Right forelimb (tissue), 1 donor: ENCODE measurements around the gene DENND4B.

Source experiments
- DNase-seq: peaks from one replicate; pipeline ENCODE4 v3.0.0-alpha.2; 2018

Gene DENND4B

DNA sequence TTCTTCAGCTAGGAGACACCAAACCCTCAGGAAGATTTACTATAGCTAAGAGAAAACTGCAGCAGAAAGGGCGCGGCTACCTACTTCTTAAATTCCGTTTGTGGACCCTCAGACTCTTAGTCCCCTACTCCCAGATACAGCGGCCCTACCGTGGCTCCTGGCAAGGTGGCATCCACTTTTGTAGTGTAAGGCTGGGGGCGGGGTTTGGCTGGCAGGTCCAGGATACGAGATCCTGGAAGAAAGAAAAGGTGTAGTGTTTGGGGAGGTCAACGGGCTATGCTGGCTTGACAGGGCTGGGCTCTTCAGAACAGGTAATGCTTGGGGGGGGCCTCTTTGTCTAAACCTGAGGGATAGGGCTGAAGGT is 21.5 kb upstream of the DENND4B start:
- no peak for DNase-seq

DNA sequence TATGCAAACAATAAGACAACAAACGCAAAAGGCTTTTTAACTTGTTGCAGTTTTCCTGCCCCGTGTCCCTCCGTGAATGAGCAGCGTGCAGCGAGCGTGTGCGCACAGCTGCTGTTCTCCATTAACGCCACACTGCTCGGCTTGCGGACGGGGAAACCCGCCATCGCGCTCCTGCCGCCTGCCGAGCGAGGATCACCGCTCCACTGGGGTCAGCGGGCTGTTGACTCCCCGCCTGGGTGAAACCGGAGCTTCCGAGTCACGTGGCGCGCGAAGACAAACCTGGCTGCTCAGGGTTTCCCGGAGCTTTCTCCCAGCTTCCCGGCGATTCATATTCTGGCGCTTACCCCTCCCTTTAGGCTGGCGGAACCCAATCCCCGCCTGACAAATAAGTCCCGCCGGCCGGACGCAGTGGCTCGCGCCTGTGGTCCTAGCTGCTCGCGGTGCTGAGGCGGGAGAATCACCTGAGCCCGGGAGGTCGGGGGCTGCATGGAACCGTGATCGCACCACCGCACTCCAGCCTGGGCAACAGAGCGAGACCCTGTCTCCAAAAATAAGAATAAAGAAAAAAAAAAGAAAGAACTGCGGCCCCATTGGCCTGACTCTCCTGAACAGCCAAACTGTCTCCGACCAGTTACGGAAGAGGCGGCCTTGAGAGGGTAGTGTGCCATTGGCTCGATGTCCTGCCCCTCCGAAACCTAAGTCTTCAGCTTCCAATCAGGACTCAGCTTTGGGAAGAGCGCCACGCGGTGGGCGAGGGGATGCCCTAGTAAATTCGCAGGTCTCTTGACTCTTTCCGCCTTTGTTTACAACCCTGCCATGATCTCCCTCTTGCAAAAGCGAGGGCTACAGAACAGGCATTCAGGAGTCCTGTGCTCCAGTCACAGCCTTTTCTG is 20.8 kb upstream of the DENND4B start, which contains the start of gene CREB3L4:
Gene CREB3L4 (plus strand): TSS at position 796 of the 893 bp plus-strand sequence. CDS start 624 bp downstream, outside the sequence.
- DNase-seq, result peak; percentile 92

DNA sequence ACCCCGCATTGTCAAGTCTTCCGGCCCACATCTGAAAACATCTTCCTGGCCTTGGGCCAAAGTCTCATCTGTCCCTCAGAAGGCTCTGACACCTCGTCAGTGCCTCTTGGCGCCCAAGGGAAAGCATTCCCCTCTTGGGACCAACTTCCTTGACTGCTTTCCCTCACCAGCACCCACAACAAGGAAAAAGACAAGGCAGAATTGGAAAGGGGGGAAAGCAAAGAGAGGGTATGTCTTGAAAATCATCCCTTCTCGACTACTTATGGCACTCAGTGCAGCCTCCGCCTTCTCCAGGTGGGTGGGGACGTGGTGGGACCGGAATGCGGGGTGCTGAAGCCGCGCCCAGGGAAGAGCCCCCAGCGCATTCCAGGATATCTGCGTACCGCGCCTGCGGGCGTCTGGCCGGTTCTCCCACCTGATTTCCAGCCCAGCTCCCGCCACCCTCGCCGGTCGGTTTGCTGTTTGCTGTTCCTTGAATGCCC is 17.4 kb upstream of the DENND4B start:
- DNase-seq, result peak; percentile 68

DNA sequence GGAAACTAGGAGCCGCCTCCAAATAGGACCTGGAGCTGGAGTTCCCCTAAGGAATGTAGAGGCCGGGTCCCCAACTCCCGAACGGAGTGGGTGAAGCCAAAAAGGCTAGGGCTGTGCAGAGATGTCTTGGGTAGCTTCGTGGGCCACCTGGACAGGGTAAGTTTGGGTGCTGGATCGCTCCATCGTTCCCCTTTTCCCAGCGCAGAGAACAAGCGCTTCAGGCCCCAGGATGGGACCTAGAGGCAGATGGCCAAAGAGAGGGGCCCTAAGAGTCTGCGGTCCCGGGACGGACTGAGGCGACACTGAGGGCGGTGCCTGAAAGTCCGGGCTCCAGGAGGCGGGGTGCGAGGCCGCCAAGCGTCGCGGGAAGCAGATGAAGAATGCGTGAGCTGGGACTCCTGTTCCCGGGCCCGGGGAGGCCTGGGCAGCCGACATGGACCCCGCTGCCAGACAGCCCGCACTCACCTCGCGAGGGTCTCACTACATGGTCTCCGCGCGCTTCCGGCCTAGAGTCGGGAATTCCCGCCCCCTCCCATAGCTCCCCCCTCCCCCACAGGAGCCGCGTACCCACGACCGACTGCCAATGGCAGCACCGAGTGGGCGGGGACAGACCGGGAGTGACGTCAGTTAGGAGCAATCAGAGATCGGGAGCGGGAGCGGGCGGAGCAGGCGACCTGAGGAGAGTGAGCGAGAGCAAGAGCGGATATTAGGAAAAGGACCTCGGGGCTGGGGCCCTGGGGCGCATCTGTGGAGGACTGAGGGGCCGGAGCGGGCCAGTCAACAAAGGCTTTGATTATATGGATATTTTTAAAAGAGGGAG is 16.7 kb upstream of the DENND4B start, which contains the start of gene SLC39A1:
Gene SLC39A1 (minus strand): TSS at position 508 of the 820 bp plus-strand sequence. CDS start 822 bp downstream, outside the sequence.
- DNase-seq, result peak; percentile 99

DNA sequence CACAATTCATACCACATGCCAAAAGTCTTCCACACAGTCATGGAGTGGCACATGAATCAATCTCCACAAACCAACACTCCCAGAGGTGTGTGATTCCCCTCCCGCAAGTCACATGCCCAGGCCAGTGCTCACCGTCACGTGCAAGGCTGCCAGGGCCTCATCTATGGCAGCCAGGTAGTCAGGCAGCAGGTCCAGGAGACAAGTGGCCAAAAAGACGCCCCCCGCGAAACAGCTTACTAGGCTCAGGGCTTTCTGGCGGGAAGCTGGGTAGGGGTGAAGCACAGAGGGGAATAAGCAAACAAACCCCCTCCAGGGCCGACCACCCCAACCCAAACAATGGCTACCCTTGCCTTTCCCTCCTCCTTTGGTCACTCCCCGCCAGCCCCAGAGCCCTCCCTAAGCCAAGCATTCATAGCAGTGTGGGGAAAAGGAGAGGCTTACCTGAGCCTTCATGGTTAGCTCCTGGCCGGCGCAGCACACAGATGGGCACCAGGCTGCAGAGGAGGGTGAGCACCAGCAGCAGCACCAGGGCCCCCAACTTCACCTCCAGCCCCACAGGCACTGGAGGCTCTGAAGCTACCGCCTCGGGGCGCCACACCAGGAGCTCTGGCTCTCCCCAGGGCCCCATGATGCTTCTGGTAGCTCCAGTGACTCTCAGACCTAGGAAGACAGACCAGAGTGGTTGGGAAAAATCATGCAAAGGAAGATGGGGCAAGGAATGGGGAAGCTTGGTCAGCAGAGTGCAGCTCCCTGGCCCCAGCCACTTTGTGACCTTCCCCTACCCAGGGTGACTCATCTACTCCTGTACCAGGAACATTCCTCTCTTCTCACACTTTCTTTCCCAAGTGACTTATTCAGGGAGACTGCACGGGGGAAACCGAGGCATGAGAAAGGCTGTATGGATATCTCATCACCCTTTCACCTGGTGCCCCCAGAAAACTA is 15.8 kb upstream of the DENND4B start:
- DNase-seq, result peak; percentile 41

DNA sequence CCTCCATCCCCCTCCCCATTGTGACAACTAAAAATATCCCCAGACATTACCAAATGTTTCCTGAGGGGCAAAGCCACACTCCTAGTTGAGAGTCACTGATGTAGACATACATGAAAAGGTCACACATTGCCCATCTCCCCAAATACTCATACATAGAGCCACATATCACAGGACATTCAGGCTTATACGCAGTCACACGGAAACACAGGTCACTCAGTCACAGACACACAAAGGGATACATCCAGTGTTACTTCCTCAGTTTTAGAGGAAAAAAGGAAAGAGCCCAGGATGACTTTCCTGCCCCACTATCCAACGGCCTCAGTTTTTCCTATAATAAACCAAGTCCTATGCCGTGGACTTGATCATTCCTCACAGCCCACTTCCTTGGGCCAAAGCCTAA is 14.9 kb upstream of the DENND4B start:
- no peak for DNase-seq

DNA sequence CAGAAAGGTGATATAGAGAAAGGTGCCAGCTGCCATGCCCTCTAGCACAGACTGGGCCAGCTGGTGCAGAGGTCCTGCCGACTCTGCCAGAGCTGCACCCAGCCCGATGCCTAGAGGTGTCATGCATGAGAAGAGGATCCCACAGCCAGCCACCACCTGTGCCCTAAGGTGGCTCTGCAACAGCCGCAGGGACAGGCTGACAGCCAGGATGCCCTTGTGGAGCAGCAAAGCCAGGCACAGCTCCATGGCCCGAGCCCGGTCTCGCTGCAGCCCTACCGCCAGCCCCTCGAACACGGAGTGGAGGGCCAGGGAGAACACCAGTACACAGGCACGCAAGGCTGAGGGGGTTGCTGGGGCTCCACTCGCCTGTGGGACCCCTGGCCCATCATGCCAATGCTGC is 13.7 kb upstream of the DENND4B start:
- no peak for DNase-seq

DNA sequence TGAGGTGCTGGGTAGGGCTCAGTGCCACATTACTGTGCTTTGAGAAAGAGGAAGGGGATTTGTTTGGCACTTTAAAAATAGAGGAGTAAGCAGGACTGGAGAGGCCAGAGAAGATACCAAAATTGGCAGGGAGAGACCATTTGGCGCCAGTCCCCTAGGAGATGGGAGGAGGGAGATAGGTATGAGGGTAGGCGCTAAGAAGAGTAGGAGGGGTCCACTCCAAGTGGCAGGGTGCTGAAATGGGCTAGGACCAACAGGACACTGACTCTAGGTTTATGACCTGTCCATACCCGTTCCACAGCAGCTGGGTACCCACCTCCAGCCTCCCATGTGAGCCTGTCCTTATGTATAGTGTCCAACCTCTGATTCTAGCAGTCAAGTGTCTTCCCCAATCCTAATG is 12.9 kb upstream of the DENND4B start:
- DNase-seq, result no peak

DNA sequence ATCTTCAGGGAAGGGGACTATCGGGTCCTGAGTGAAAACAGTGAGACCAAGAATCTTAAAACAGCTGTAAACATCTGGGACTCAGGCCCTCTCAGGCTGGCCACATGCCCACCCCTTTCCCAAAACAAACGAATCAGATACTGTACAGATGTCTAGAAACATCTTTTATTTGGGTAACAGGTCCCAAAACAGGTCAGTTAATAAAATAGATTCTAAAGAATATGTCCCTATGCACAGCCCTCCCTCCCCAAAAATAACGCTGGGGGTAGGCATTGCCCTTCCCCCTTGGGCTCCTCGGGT is 12.4 kb upstream of the DENND4B start:
- DNase-seq, result no peak

DNA sequence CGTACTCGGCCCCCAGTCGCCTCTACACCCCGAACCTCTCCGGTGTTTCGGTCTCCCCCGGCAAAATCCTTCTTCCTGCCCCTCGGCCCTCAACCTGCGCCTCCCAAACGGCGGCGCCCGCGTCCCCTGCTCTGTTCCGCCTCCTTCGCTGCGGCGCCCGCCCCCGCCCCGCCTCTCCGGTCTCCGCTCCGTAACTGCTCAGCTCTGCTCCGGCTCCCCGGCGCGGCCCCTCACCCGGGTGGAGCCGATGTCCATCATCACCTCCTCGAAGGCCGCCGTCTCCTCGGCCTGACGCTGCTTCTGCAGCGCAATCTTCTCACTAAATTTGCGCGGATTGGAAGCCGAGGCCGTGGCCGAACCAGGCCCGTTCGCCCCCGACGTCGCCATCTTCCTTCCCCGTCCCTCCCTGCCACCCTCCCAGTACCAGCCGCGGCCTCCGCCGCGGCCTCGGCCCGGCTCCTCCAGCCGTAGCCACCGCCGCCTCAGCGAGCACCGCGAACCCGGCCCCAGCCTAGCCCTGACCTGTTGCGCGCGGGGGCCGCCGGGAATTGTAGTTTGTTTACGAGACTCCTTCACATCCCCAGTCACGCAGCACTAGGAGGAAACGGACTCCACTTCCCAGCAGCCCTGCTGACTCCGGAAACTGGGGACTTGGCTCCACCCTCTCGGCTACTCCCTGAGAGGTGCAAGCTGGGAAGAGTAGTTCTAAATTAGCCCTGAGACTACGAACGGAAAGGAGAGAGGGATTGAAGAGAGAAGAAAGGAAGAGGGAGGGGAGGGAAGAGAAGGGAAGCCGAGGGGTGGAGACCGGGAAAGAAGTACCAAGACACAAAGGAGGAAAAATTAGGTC is 11.8 kb upstream of the DENND4B start, which contains the start of gene CRTC2:
Gene CRTC2 (minus strand): TSS at position 502 of the 850 bp plus-strand sequence. CDS start 115 bp downstream, at position 387.
- DNase-seq, result peak; percentile 98

DNA sequence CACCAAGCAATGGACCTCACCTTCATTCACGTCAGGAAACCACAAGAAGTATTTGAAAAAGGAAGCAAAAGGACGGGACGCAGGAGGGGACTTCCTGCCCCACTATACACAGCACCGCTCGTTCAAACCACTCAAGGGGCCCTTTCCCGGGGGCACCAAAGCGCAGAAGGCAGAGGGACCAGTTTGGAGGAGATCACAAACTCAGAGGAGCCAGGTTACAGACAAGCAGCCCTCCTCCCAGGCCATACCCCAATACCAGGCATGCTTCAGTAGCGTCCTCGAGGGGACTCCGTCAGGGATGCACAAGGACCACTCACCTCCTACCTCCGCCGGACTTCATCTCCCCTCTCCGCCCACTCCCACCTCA is 11.2 kb upstream of the DENND4B start:
- no peak for DNase-seq

DNA sequence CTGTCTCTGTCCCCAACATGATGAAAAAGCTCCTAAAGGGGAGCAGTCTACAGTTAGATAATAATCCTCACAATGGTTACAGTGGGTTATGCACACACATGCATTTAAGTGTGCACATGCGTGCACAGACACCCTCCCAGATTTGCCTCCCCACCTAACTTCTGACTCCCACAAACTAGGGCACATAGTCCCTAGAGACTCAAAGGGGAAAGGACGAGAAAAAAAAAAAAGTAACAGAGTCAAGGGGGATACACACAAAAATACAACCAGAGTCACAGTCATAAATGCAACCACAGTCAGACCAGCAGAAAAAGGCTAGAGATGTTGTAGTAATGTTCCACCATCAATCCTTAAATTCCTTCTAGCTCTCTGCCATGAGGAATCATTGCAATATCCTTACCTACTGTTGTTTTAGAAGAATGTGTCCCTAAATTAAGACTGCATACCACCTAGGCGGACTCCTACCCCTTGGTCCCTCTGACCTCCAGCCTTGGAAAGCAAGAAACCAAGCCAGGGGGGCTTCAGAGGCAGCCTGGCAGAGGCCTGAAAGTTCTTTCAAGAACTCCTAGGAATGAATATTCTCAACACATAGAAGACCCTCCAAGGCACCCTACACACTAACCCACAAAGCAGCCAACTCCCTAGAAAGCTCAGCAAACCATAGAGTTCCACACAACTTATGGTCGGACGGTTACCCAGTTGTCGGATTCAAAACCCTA is 10.6 kb upstream of the DENND4B start:
- no peak for DNase-seq

DNA sequence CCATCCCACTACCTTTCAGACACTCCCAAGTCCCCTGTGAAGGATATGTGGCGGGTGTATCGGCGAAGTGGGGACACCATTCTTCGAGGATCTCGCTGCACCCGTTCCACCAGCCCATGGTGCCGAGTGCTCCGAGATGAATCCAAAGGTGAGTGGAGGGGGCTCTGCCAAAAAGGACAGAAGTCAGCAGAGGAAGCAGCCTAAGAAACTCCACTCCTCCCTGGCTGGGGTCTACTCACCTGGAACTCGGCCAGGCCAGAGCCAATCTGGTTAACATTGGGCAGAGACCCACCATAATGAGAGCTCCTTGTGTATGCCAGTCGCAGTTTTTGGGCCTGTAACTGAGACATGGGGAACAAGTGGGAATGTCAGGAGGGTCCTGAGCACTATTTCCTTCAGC is 8.3 kb upstream of the DENND4B start:
- no peak for DNase-seq

DNA sequence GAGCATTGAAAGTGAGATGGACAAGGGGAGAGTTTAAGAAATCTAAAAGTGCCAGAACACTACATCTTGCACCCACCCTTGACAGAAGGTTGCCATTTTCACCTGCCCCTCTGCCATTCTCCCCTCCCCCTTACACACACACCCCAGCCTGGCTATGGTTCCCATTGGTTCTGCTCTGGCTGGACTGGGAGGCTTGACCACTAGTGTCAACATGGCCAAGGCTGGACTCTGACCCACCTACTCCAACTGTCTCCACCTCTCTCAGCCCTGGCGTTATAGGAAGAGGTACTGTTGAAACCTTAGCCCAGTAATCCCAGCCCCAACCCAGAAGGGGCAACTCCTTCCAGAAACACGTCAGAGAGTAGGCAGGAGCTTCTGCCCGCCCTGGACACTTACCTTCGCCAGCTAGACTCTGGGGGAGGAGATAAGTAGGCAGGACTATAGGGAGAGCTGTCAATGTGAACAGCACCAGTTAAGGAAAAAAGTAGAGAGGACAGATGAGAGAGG is 7.4 kb upstream of the DENND4B start:
- no peak for DNase-seq

DNA sequence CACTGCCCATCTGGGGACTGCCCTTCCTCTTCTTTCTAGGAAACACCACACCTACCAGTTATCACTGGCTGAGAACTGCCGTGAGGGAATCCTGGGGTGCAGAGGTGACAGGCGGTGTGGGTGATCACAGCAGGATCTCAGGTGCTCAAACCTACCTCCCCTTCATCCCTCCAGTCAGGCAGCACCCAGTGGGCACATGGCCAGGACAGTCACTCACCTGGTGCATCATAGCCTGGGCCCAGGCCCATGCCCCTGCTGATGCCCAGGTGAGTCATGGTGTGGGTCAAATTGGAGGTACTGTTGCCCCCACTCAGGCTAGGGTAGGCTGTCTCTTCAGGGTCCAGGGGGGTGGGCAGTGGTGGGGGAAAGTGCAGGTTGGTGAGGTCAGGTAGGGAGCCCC is 5.3 kb upstream of the DENND4B start:
- DNase-seq, result no peak

DNA sequence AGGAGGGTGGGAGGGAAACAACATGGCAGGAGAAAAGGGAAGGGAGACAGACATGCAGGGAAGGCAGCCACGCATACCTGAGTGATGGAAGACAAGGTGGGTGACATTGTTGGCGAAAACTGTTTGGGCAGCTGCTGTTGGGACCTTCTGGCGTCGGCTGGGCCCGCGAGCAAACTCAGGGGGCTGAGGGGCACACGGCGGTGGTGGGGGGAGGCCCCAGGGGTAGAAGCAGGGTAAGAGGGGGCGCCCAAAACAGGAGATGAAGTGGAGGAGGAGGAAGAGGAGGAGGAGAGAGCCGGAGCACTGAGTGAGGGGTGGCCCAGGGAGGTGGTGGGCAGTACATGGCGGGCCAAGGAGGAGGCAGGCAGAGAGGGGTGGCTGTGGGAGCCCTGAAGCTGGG is 4.7 kb upstream of the DENND4B start:
- DNase-seq, result no peak

DNA sequence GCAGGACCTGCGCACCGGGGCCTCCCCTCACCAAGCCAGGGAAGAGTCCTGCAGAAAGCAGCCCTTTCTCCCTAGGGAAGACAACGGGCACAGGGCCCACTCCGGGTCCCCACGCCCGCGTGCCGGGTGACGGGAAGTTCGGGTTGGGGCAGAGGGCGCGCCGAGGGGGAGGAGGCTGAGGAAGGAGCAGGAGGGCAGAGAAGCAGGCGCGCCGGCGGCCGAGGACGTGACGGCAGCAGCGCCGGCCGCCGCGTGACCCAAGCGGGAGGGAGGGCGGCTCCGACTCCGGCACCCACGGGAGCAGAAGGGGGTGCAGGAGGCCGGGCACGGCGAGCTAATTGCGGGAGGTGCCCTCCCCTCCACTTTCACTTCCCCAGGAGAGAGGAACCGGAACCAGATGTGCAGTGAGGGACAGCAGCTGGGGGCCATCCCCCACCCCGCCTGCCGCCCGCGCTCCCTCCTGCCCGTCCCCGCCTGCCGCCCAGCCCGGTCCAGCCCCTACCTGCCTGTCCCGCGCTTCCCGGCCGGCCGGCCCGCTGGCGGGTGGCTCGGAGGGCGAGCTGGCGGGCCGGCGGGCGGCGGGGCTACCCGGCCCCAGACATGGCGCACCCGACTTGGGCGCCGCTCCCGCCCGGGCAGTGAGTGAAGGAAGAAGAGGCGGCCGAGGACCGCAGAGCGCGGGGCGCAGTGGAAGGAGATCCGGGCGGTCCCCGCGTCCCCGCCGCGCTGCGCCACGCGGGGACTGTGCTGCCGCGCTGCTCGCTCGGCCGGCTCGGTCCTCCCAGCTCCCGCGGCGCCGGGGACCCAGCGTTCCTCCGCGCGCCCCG is 510 bp downstream of the DENND4B start:
- DNase-seq, result peak; percentile 78

DNA sequence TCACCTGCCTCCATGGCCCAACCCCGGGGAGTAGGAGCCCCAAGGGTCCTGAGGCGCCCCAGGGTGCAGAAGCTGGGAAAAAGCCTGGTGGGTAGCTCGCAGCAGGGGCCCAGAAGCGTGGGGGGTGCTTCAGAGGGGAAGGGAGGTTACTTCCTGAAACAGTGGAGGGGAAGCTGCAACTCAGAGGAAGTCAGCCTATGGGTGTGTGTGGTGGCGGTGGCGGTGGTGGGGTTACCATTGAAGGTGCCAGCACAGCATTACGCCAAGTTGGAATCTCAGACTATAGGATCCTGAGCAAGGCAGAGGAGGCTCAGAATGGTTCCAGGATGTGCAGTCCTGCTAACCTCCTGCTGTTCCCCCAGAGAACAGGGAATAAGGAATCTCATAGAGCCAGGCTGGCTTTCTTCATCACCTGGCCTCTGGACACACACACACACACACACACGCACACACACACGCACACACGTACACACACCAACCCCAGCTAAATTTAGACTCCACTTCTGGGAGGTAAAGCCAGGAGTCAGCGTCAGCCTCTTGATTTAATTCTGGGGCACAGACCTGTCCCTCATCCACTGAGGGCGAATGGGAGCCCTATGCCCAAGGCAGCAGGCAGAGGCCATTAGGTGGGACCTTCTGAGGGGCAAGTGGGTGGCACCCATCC is 1.3 kb downstream of the DENND4B start:
- DNase-seq, result no peak

DNA sequence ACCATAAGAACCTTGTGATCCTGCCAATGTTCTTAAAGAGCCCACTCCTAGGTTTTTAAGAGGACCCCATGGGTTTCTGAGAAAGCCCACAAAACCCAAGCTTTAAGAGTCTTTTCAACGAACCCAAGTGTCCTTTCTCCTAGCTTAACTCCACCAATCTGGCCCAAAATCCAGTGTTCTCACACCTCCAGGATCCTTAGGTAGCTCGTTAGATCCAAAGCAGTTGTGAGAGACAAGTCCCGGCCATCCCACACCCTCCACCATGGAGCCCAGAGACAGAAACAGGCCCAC is 1.7 kb downstream of the DENND4B start:
- DNase-seq, result no peak
